ENCODE measurements around the gene OR2T34.
"Not testable (repeated sequence)": the region's sequence is repeated elsewhere in the genome, so short reads cannot be mapped to it uniquely, and the experiment has no call there.

Gene OR2T34

GRCh38 chr1:248565530-248566373 is 8.8 kb downstream of the OR2T34 start:
- DNase-seq; intact Hi-C loops (cut with DNase I): not testable (repeated sequence)

DNA sequence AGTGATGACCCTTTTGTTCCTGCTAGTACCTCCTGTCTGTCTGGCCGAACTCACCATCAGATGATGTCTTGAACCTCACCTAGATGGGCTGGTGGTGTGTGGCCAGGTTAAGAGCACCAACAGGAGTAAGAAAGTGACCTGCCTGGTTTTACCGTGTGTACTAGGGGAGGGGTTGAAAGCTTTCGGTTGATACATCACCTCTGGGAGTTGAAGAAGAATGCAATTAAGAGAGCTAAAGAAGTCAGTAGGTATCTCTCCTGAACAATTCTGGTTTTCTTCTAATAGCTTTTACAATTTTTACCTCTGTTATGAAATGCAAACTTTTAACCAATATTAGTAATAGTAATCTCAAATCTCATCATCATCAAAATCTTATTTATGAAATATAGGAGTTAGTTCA is 11.9 kb downstream of the OR2T34 start, which contains the start of gene OR2T29:
Gene OR2T29 (minus strand): TSS at position 101 of the 400 bp plus-strand sequence. CDS start 3,281 bp downstream, outside the sequence.
- DNase-seq; intact Hi-C loops (cut with DNase I): not testable (repeated sequence)

DNA sequence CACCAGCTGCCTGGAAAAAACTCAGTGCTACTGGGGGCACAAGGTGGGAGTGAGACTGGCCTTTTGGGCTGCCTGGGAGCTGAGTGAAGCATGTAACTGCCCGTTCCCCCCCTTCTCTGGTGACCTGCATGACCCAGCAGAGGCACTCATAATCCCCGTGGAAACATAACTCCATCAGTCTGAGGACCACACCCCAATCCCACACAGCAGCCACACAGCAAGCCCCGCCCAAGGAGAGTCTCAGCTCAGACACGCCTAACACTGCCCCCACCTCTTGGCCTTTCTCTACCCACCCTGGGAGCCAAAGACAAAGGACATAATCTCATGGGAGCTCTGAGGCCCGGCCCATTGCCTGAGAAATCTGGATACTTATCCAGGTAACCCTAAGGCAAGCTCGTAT is 23.5 kb downstream of the OR2T34 start:
- intact Hi-C loops (cut with DNase I); DNase-seq: not testable (repeated sequence)

- DNase-seq; intact Hi-C loops (cut with DNase I): not testable (repeated sequence)
These were observed 27.2 kb downstream of the OR2T34 start for GRCh38 chr1:248547383-248547782.

- DNase-seq; intact Hi-C loops (cut with DNase I): not testable (repeated sequence)
These were observed 37.1 kb downstream of the OR2T34 start for GRCh38 chr1:248537449-248537848.
